HG02870 (cell line): ENCODE results near the gene TTC38.

Source experiments
- ATAC-seq: cut with Tn5 transposase; IDR thresholded peaks from one replicate; pipeline ENCODE4 v1.9.1; 2021; ENCODE audit warnings: mild to moderate bottlenecking, moderate library complexity; ENCODE audit not compliant: unreplicated experiment

TTC38 gene

GRCh38 chr22:46267431-46268279 lies at the start of gene TTC38:
Gene TTC38 (plus strand): TSS chr22:46268008. CDS start chr22:46268040, 32 bp downstream.
- no peak for ATAC-seq

- ATAC-seq, result no peak
Measured at GRCh38 chr22:46219636-46220035, 48.2 kb upstream of the TTC38 start.

DNA sequence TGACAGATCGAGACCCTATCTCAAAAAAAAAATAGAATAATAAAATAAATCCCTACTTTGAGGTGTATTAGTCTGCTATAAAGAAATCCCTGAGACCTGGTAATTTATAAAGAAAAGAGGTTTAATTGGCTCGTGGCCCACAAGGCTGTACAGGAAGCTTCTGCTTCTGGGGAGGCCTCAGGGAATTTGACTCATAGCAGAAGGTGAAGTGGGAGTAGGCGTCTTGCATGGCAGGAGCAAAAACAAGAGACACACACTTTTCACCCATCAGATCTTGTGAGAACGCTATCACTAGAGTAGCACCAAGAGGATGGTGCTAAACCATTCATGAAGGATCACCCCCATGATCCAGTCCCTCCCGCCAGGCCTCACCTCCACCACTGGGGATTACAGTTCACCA lies 46.9 kb upstream of the TTC38 start:
- no peak for ATAC-seq

- ATAC-seq, result no peak
Measured at GRCh38 chr22:46224044-46224897, 43.5 kb upstream of the TTC38 start.

DNA sequence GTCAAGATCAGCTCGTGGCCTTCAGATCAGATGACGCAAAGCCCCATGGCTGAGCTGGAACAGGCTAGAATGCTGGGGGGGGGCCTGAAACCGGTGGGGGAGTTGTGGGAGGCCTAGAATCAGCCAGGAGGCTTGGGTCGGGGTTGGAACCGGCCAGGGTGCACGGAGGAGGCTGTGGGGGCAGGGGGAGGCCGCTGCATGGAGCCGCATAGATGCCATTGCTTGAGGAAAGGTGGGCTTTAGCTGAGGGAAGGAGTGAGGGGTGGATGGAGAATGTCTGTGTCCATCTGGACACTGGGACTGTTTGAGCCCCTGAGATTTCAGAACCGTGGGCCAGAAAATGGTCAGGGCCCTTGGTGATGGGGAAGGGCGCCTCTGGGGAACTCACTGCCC lies 42.9 kb upstream of the TTC38 start:
- ATAC-seq, result no peak

- ATAC-seq, result no peak
Measured at GRCh38 chr22:46225631-46226030, 42.2 kb upstream of the TTC38 start.

- ATAC-seq, result no peak
Measured at GRCh38 chr22:46226577-46226976, 41.2 kb upstream of the TTC38 start.

DNA sequence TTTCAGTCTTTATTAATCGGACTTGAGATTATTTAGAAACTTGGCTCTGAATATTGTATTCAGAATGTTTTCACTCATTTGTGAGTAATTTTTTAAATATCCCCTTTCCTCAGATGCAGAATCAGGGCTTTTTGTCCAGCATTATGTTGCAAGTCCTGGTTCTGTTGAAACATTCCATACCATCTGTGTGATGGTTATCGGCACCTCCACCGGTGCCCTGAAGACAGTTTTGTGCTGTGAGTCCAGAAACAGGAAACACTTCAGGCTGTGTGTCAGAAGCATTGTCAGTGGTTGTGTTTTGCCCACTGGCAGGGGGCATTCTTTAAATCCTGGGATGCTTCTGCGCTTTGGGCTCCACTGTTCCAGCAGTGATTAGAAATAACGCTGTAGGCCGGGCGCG lies 38.1 kb upstream of the TTC38 start:
- no peak for ATAC-seq

DNA sequence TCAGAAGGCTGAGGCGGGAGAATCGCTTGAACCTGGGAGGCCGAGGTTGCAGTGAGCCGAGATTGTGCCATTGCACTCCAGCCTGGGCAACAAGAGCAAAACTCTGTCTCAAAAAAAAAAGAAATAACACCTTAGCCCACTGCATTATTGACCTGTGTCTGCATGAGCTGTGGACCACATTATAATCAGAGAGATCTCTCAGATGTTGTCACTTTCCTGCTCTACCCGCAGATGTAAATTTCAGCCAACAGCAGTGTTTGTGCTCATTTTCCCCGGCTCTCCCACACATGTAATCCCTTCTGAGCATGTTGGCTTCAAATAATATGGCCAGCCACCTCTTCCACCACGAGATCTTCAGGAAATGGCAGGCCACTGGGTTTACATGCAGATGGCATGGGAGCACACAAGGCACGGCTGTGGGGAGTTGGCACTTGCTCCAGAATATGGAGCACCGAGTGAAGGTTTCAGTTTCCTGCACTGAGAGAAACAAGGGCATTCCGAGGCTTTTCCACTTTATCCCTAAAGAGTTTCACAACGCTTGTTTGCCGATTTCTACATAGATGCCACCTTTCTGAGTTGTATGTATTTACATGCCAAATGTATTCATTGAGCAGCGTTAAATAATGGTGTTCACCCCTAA lies 37.4 kb upstream of the TTC38 start:
- ATAC-seq, result no peak

DNA sequence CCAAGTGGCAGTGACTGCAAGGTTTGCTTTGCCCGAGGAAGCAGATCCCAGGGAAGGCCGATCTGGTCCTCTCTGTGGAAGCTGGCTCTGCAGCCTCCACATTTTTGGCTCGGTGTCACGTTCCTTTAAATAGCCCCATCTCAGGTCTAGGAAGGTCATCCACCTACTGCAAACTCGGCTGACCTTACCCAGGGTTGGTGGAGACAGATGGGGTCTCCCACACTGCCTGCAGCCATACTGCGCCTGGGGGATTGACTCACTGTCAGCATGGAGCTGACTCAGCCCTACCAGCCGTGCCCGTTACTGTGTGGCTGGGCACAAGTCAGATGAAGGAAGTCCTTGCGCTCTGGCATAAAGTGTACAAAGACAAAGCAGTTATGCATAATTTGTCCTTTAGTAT lies 34.6 kb upstream of the TTC38 start:
- no peak for ATAC-seq

- ATAC-seq, result no peak
Measured at GRCh38 chr22:46234969-46235368, 32.8 kb upstream of the TTC38 start.

GRCh38 chr22:46237453-46238124 lies 30.2 kb upstream of the TTC38 start:
- no peak for ATAC-seq

DNA sequence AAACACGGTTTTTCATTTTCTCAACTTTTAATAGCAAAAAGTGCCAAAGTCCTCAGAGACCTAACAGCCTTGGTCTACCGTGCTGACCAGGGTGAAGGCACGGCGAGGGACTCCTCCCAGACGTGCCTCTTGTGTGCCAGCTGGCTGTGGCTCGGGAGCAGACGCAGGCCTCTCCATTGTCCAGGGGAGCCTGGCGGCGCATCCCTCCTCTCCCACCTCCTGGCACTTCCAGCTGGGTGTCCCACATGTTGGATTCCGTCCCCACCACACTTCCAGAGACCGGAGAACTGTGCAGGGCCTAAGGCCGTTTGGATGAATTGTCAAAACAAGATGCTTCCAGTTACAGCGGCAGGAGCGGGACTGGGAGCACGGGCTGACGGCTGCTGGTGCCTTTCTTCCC lies 29.3 kb upstream of the TTC38 start:
- no peak for ATAC-seq

- ATAC-seq, result no peak
Measured at GRCh38 chr22:46239261-46240048, 28.4 kb upstream of the TTC38 start.

DNA sequence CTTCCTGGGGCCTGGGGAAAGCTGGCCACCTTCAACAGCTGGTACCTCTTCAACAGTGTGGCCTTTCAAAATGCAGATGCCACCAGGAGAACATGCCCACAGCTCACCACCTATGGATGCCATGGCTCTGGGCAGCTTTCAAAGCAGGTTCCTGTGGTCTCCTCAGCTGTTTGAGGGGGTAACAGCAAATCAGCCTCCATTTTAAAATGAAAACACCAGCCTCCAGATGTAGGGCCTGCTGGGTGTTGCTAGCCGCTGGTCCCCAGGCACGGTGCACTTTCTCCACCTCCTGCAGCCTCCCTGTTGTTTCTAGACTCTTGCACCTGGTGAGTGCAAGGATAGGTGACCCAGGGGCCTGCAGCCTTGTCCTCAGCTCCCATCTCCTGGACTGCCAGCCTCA lies 27.7 kb upstream of the TTC38 start:
- ATAC-seq, result no peak

DNA sequence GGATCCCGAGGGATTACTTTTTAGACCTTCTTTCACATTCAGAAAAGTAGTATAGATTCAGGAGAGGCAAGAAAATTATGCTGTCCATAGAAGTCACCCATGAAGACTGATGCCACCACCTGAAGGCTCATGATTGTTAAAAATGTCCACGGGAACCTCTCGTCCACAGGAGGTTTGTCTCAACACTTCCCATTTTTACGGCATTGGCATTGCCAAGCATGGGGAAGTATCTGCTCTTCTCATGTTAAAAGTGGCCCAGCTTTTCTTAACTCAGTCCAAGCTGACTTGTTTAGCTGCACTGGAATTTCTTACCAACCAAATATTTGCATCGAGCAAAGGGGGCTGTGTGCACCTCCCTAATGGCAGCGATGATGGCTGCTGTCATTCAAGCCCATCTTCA lies 27.3 kb upstream of the TTC38 start:
- ATAC-seq, result no peak

DNA sequence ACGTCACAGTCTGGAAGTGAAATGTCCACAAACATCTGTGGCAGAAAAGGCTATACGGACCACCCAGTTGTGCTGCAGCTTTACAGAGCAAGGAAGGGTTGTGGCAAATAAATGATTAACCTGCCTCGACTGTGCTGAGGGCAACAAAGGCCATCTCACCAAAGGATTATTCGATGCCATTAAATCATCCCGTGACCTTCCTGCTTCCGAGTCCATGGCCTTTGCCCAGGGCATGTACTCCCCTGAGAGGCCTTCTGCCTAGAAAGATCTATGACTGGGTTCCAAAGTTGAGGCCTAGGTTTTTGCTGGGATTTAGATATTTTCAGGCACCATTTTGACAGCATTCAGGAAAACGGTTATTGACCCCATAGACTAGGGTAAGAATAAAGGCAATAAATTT lies 26.9 kb upstream of the TTC38 start:
- ATAC-seq, result no peak

DNA sequence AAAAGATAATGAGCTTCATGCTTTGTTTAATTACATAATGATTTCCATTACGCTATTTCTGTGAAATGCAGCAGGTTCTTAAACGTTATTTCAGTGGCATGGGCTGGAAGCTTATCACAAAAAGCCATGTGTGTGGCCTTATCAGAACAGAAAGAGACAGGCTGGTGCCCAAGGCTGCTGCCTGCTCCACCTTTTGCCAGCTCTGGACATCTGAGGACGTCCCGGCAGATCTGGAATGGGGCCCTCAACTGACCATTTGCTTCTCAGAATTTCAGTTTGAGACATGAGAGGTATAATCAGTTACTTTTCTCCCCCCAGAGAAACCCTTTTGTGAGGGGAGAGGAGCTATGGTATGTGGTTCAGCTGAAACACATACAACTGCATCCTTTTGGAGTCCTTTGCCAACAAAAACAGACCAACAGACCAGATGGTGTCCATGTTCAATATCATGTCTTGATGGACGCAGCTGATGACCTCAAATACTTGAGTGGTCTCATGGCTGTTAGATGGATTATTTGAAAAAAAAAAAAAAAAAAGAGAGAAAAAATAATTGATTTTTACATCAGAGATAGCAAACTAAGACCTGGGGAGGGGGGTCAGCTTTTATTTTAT lies 26.3 kb upstream of the TTC38 start:
- no peak for ATAC-seq

DNA sequence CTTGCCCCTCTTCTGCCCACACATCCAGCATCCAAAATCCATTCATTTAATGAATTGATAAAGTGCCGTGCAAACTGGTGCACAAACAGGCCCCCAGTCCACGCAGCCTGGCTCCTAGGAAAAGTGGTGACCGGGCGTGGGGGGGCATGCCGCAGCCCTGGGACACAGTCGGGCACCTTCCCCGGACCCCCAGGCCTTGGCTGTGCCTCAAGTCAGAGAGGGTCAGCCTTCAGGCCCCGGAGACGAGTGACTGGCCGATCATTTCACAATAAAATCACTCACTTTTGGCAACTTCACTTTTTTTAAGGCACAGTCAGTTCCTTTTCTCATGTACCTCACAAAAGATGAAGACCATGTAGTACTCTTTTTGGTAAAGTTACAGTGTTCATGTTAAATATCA lies 25.7 kb upstream of the TTC38 start:
- no peak for ATAC-seq

GRCh38 chr22:46244771-46245170 lies 23.0 kb upstream of the TTC38 start:
- no peak for ATAC-seq
